ENCODE results near the gene CALHM4.
"Not testable (repeated sequence)": the region's sequence is repeated elsewhere in the genome, so short reads cannot be mapped to it uniquely, and the experiment has no call there.

Gene CALHM4

GRCh38 chr6:116572162-116572561 lies 18.6 kb downstream of the CALHM4 start:
- no peak for FAIRE-seq
- DNase-seq (ENCODE audit: low spot score), result no peak

- DNase-seq (ENCODE audit: low spot score) (no peak), FAIRE-seq (no peak)
Measured at GRCh38 chr6:116575227-116575626, 21.7 kb downstream of the CALHM4 start.

GRCh38 chr6:116577486-116577885 lies 23.9 kb downstream of the CALHM4 start:
- FAIRE-seq (no peak), DNase-seq (ENCODE audit: low spot score) (no peak)

GRCh38 chr6:116578335-116578734 lies 24.8 kb downstream of the CALHM4 start:
- FAIRE-seq (no peak), DNase-seq (ENCODE audit: low spot score) (no peak)

- FAIRE-seq (no peak), DNase-seq (ENCODE audit: low spot score) (no peak)
Measured at GRCh38 chr6:116579143-116579542, 25.6 kb downstream of the CALHM4 start.

GRCh38 chr6:116580198-116580597 lies 26.6 kb downstream of the CALHM4 start:
- FAIRE-seq (no peak), DNase-seq (ENCODE audit: low spot score) (no peak)

GRCh38 chr6:116586276-116586675 lies 32.7 kb downstream of the CALHM4 start:
- no peak for FAIRE-seq
- DNase-seq (ENCODE audit: low spot score), result no peak

GRCh38 chr6:116586738-116587137 lies 33.2 kb downstream of the CALHM4 start:
- FAIRE-seq (no peak), DNase-seq (ENCODE audit: low spot score) (no peak)

- DNase-seq (ENCODE audit: low spot score) (no peak), FAIRE-seq (no peak)
Measured at GRCh38 chr6:116595247-116595646, 41.7 kb downstream of the CALHM4 start.

- DNase-seq (ENCODE audit: low spot score), result no peak
- FAIRE-seq, result no peak
Measured at GRCh38 chr6:116596815-116597214, 43.3 kb downstream of the CALHM4 start.

GRCh38 chr6:116603916-116604315 lies 50.4 kb downstream of the CALHM4 start:
- not testable (repeated sequence) for FAIRE-seq; DNase-seq (ENCODE audit: low spot score)

- FAIRE-seq; DNase-seq (ENCODE audit: low spot score): not testable (repeated sequence)
Measured at GRCh38 chr6:116604868-116605267, 51.3 kb downstream of the CALHM4 start.

- FAIRE-seq, result no peak
- no peak for DNase-seq (ENCODE audit: low spot score)
Measured at GRCh38 chr6:116605935-116606334, 52.4 kb downstream of the CALHM4 start.
